OCI-LY1 (cell line): ENCODE data around the gene PLEKHG4B.
"Not testable (repeated sequence)": the region's sequence is repeated elsewhere in the genome, so short reads cannot be mapped to it uniquely, and the experiment has no call there.

Experiments used
- H2AFZ ChIP-seq: fragments of 200-600 bp; sonication (generic), shearing (Covaris generic); 2 replicates; pipeline ENCODE4 v1.6.0; 2014; ENCODE audit warnings: antibody characterized with exemption, mild to moderate bottlenecking, low read length
- H3F3A ChIP-seq: fragments of 200-600 bp; sonication (generic), shearing (Covaris generic); 2 replicates; pipeline ENCODE4 v1.6.0; 2014; ENCODE audit warnings: mild to moderate bottlenecking, antibody characterized with exemption, low read length, moderate library complexity; ENCODE audit not compliant: insufficient read depth
- H3K27ac ChIP-seq: fragments of 200-600 bp; sonication (generic); 2 replicates; pipeline ENCODE4 v1.5.1; 2014; ENCODE audit warnings: low read length, mixed run types, mild to moderate bottlenecking, low read depth; ENCODE audit not compliant: poor library complexity, severe bottlenecking
- H3K27me3 ChIP-seq: fragments of 200-600 bp; sonication (generic); 2 replicates; pipeline ENCODE4 v1.6.0; 2014; ENCODE audit warnings: antibody characterized with exemption, mild to moderate bottlenecking, low read length, moderate library complexity; ENCODE audit not compliant: insufficient read depth
- H3K36me3 ChIP-seq: fragments of 200-600 bp; sonication (generic); 2 replicates; pipeline ENCODE4 v1.6.1; 2014; ENCODE audit warnings: mild to moderate bottlenecking, antibody characterized with exemption, low read length, moderate library complexity, mixed read lengths; ENCODE audit not compliant: insufficient read depth
- H3K4me1 ChIP-seq: fragments of 200-600 bp; sonication (generic); 2 replicates; pipeline ENCODE4 v1.5.1; 2014; ENCODE audit warnings: mild to moderate bottlenecking, low read length, moderate library complexity; ENCODE audit not compliant: insufficient read depth, severe bottlenecking
- H3K4me2 ChIP-seq: fragments of 200-600 bp; sonication (generic), shearing (Covaris generic); 2 replicates; pipeline ENCODE4 v1.6.1; 2014; ENCODE audit warnings: low read length
- H3K4me3 ChIP-seq: fragments of 200-600 bp; sonication (generic); 2 replicates; pipeline ENCODE4 v1.5.1; 2014; ENCODE audit warnings: low read length, low read depth, mild to moderate bottlenecking, mixed read lengths; ENCODE audit not compliant: poor library complexity, severe bottlenecking
- H3K79me2 ChIP-seq: fragments of 200-600 bp; shearing (Covaris generic); 2 replicates; pipeline ENCODE4 v1.6.1; 2016; ENCODE audit warnings: mixed run types, low read length, mixed read lengths; ENCODE audit not compliant: insufficient read depth
- H3K9ac ChIP-seq: fragments of 200-600 bp; sonication (generic), shearing (Covaris generic); 2 replicates; pipeline ENCODE4 v1.6.1; 2014; ENCODE audit warnings: mild to moderate bottlenecking, low read length, mixed read lengths
- H3K9me2 ChIP-seq: fragments of 200-600 bp; sonication (generic), shearing (Covaris generic); 2 replicates; pipeline ENCODE4 v1.6.1; 2014; ENCODE audit warnings: low read depth, mild to moderate bottlenecking, low read length, mixed read lengths
- H3K9me3 ChIP-seq: fragments of 200-600 bp; shearing (Covaris generic); 2 replicates; pipeline ENCODE4 v1.6.1; 2014; ENCODE audit warnings: low read length, mixed read lengths
- H4K20me1 ChIP-seq: fragments of 200-600 bp; sonication (generic), shearing (Covaris generic); 2 replicates; pipeline ENCODE4 v1.6.0; 2016; ENCODE audit warnings: mild to moderate bottlenecking, low read length; ENCODE audit not compliant: insufficient read depth
- CTCF ChIP-seq: fragments of 200-600 bp; sonication (generic), shearing (Covaris generic); IDR thresholded peaks from 2 replicates; pipeline ENCODE4 v1.5.1; 2017; ENCODE audit warnings: mild to moderate bottlenecking, antibody characterized with exemption, low read length, moderate library complexity, mixed read lengths
- EZH2 ChIP-seq: fragments of 200-600 bp; sonication (generic), shearing (Covaris generic); IDR thresholded peaks from 2 replicates; pipeline ENCODE4 v1.8.0; 2017; ENCODE audit warnings: borderline replicate concordance, mixed run types, mild to moderate bottlenecking, antibody characterized with exemption, low read length, moderate library complexity, mixed read lengths

The PLEKHG4B gene

GRCh38 chr5:99815-100214 is 7.8 kb downstream of the PLEKHG4B start:
- Histone ChIP-seq H3K79me2 (no peaks in the 10 kb centered on the region), H3K9me2 (no peaks in the 10 kb centered on the region), H2AFZ (no peak overlapping the region), H3K4me2 (no peak overlapping the region), H3K27ac (no peak overlapping the region), H3K36me3 (no peaks in the 10 kb centered on the region), H3K9me3 (no peaks in the 10 kb centered on the region), H3K4me1 (no peaks in the 10 kb centered on the region), H3K9ac (no peak overlapping the region), H3F3A (no peaks in the 10 kb centered on the region), H3K4me3 (no peak overlapping the region), H3K27me3 (no peaks in the 10 kb centered on the region), H4K20me1 (no peaks in the 10 kb centered on the region)
- TF ChIP-seq EZH2 (no peak), CTCF (no peak)

GRCh38 chr5:102411-103043 is 10.6 kb downstream of the PLEKHG4B start:
- H3K27ac ChIP-seq = no peak overlapping the region
- no peaks in the 10 kb centered on the region for H3F3A ChIP-seq
- no peaks in the 10 kb centered on the region for H4K20me1 ChIP-seq
- no peak overlapping the region for H3K4me2 ChIP-seq
- no peak overlapping the region for H2AFZ ChIP-seq
- H3K79me2 ChIP-seq = no peaks in the 10 kb centered on the region
- H3K9me3 ChIP-seq = no peaks in the 10 kb centered on the region
- no peak overlapping the region for H3K4me3 ChIP-seq
- no peak for TF ChIP-seq EZH2
- TF ChIP-seq CTCF = no peak
- H3K4me1 ChIP-seq = no peaks in the 10 kb centered on the region
- no peak overlapping the region for H3K9ac ChIP-seq
- no peaks in the 10 kb centered on the region for H3K36me3 ChIP-seq
- no peaks in the 10 kb centered on the region for H3K27me3 ChIP-seq
- no peaks in the 10 kb centered on the region for H3K9me2 ChIP-seq

GRCh38 chr5:104106-104505 is 12.1 kb downstream of the PLEKHG4B start:
- not testable (repeated sequence) for H3K9me3 ChIP-seq, H2AFZ ChIP-seq, H4K20me1 ChIP-seq, H3K27ac ChIP-seq, H3K36me3 ChIP-seq, H3K27me3 ChIP-seq, H3K9me2 ChIP-seq, H3K4me1 ChIP-seq, H3K9ac ChIP-seq, H3F3A ChIP-seq, H3K4me3 ChIP-seq, H3K4me2 ChIP-seq, H3K79me2 ChIP-seq

- Histone ChIP-seq H3K9me3 (no peaks in the 10 kb centered on the region), H4K20me1 (no peaks in the 10 kb centered on the region), H3K79me2 (no peaks in the 10 kb centered on the region), H3K4me3 (no peak overlapping the region), H3K4me1 (no peaks in the 10 kb centered on the region), H3K9me2 (no peaks in the 10 kb centered on the region), H3F3A (no peaks in the 10 kb centered on the region), H3K36me3 (no peaks in the 10 kb centered on the region), H3K4me2 (no peak overlapping the region), H3K9ac (no peak overlapping the region), H3K27ac (no peak overlapping the region), H3K27me3 (no peaks in the 10 kb centered on the region), H2AFZ (no peak overlapping the region)
- TF ChIP-seq CTCF (no peak), EZH2 (no peak)
Observed at GRCh38 chr5:104778-105296, 12.9 kb downstream of the PLEKHG4B start.
